HG02678 (cell line): ENCODE results near the gene ESRP2.

Source experiments
- ATAC-seq: cut with Tn5 transposase; IDR thresholded peaks from one replicate; pipeline ENCODE4 v1.9.1; 2021; ENCODE audit warnings: mild to moderate bottlenecking, moderate library complexity; ENCODE audit not compliant: unreplicated experiment

Gene ESRP2

GRCh38 chr16:68264128-68265077 lies 28.5 kb upstream of the ESRP2 start, which contains the start of gene SLC7A6:
Gene SLC7A6, plus strand, starts transcription at chr16:68264526. Its CDS starts 10,201 bp downstream, at chr16:68274727.
- ATAC-seq, result peak; percentile 64

GRCh38 chr16:68263559-68264127 lies 27.7 kb upstream of the ESRP2 start:
- peak; percentile 10 for ATAC-seq

- ATAC-seq, result no peak
These were observed 23.3 kb upstream of the ESRP2 start for GRCh38 chr16:68259007-68259825.

- ATAC-seq, result no peak
These were observed 22.2 kb upstream of the ESRP2 start for GRCh38 chr16:68257906-68258800.

GRCh38 chr16:68257251-68257905 lies 21.5 kb upstream of the ESRP2 start:
- peak; percentile 74 for ATAC-seq

- ATAC-seq, result no peak
These were observed 19.8 kb upstream of the ESRP2 start for GRCh38 chr16:68255712-68256111.

- no peak for ATAC-seq
These were observed 17.8 kb upstream of the ESRP2 start for GRCh38 chr16:68253721-68254120.

- ATAC-seq, result no peak
These were observed 16.5 kb upstream of the ESRP2 start for GRCh38 chr16:68252383-68252782.

- no peak for ATAC-seq
These were observed 15.9 kb upstream of the ESRP2 start for GRCh38 chr16:68251832-68252231.

GRCh38 chr16:68250951-68251350 lies 15.0 kb upstream of the ESRP2 start:
- no peak for ATAC-seq

GRCh38 chr16:68249371-68249770 lies 13.4 kb upstream of the ESRP2 start:
- ATAC-seq, result no peak

GRCh38 chr16:68247932-68248331 lies 12.0 kb upstream of the ESRP2 start:
- no peak for ATAC-seq

GRCh38 chr16:68247400-68247799 lies 11.5 kb upstream of the ESRP2 start:
- no peak for ATAC-seq

GRCh38 chr16:68246666-68247065 lies 10.7 kb upstream of the ESRP2 start:
- ATAC-seq, result no peak

GRCh38 chr16:68246121-68246520 lies 10.2 kb upstream of the ESRP2 start:
- ATAC-seq, result no peak

- peak; percentile 87 for ATAC-seq
These were observed 9.3 kb upstream of the ESRP2 start, which contains the start of gene PLA2G15 for GRCh38 chr16:68244903-68245853. Gene PLA2G15, plus strand, starts transcription at chr16:68245373. Its CDS starts 54 bp downstream, at chr16:68245427.

GRCh38 chr16:68244481-68244902 lies 8.6 kb upstream of the ESRP2 start:
- no peak for ATAC-seq
